HG03103 (cell line): ENCODE data around the gene PAXX.

Experiments used
- ATAC-seq: cut with Tn5 transposase; IDR thresholded peaks from one replicate; pipeline ENCODE4 v1.9.1; 2021; ENCODE audit warnings: low read depth; ENCODE audit not compliant: unreplicated experiment

Gene PAXX

GRCh38 chr9:136991993-136992818 is at the start of gene PAXX:
TSS of gene PAXX (plus strand) at chr9:136992422. CDS start at chr9:136992444, 22 bp downstream.
- ATAC-seq = peak; percentile 78

GRCh38 chr9:136942881-136943230 is 49.4 kb upstream of the PAXX start:
- ATAC-seq = no peak

- peak; percentile 5 for ATAC-seq
These were observed 48.7 kb upstream of the PAXX start for GRCh38 chr9:136943291-136944211.

GRCh38 chr9:136944212-136944518 is 48.1 kb upstream of the PAXX start:
- peak; percentile 21 for ATAC-seq

- ATAC-seq = peak; percentile 66
These were observed 47.5 kb upstream of the PAXX start, which contains the start of the genes C8G and FBXW5 for GRCh38 chr9:136944519-136945332. TSS of gene C8G (plus strand) at chr9:136945243. CDS start at chr9:136945321, 78 bp downstream. TSS of gene FBXW5 (minus strand) at chr9:136944738. CDS start at chr9:136944083, 655 bp downstream.

GRCh38 chr9:136945333-136946227 is 46.6 kb upstream of the PAXX start:
- ATAC-seq = no peak

- ATAC-seq = no peak
These were observed 45.8 kb upstream of the PAXX start for GRCh38 chr9:136946228-136947027.

GRCh38 chr9:136947028-136947891 is 45.0 kb upstream of the PAXX start:
- ATAC-seq = no peak

- ATAC-seq = no peak
These were observed 44.2 kb upstream of the PAXX start for GRCh38 chr9:136947955-136948510.

GRCh38 chr9:136949239-136949816 is 42.9 kb upstream of the PAXX start:
- no peak for ATAC-seq

- peak; percentile 83 for ATAC-seq
These were observed 42.2 kb upstream of the PAXX start for GRCh38 chr9:136949817-136950655.

- no peak for ATAC-seq
These were observed 41.5 kb upstream of the PAXX start for GRCh38 chr9:136950656-136951276.

- ATAC-seq = no peak
These were observed 40.5 kb upstream of the PAXX start, which contains the start of gene LCN12 for GRCh38 chr9:136951541-136952320. TSS of gene LCN12 (plus strand) at chr9:136952273. CDS start at chr9:136952328, 55 bp downstream.

GRCh38 chr9:136952321-136952850 is 39.8 kb upstream of the PAXX start:
- ATAC-seq = no peak
